ENCODE results near the gene ALDH4A1.
"Not testable (repeated sequence)": the region's sequence is repeated elsewhere in the genome, so short reads cannot be mapped to it uniquely, and the experiment has no call there.

Gene ALDH4A1

GRCh38 chr1:18847723-18848122 is 54.6 kb downstream of the ALDH4A1 start:
- DNase-seq, result not testable (repeated sequence)

- DNase-seq, result no peak
Measured at GRCh38 chr1:18840145-18840544, 62.2 kb downstream of the ALDH4A1 start.

GRCh38 chr1:18836654-18837053 is 65.7 kb downstream of the ALDH4A1 start:
- DNase-seq, result no peak

DNA sequence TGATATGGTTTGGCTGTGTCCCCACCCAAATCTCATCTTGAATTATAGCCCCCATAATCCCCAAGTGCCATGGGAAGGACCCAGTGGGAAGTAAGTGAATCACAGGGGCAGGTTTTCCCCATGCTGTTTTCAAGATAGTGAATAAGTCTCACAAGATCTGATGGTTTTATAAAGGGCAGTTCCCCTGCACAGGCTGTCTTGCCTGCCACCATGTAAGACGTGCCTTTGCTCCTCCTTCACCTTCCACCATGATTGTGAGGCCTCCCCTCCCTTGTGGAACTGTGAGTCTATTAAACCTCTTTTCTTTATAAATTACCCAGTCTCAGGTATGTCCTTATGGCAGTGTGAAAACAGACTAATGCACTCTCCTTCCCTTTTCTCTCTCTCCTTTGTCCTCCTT is 70.0 kb downstream of the ALDH4A1 start:
- DNase-seq, result not testable (repeated sequence)

DNA sequence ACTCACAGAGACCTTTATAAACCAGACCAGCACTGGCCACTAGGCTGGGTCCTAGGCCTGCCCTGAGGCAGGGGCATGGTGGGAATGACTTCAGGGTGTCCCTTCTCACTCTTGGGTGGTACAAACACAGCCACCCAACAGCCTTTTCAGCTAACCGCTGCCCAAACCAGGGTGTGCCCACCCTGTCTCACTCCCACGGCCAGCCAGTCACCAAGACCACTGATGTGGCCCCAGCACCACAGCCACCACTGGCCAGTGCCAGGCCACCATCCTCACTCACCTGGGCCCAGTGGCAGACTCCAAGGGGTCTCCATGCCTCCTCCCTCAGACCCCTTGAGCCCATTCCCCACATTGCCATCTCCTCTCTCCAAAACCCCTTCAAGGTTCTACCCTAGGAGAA is 70.7 kb downstream of the ALDH4A1 start:
- DNase-seq, result no peak

GRCh38 chr1:18830596-18830995 is 71.8 kb downstream of the ALDH4A1 start:
- no peak for DNase-seq

GRCh38 chr1:18829671-18830070 is 72.7 kb downstream of the ALDH4A1 start:
- DNase-seq, result no peak

DNA sequence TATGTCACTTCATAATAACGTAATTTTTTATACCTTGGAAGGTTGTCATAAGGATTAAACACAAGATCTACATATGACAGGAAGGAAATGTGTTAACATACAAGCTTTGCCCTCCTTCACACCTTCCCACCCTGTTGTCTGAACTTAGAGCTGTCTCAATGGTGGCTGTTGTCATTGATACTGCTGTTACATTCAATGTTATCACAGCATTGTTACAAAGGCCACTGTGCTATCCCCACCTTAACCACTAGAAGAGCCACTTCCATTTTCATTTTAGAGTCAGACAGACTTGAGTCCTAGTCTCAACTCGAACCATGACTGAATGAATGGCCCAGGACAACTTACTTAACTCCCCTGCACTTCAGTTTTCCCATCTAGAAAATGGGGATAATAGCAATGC is 74.1 kb downstream of the ALDH4A1 start:
- no peak for DNase-seq

- DNase-seq, result no peak
Measured at GRCh38 chr1:18823438-18823837, 78.9 kb downstream of the ALDH4A1 start.

Data from fibroblast of skin of back (primary cell).